NCI-H2196 (cell line): ENCODE data around the gene DCAF10.
A peak's percentile ranks its signal among the peaks of the same experiment; 100 is the strongest.
"Not testable (repeated sequence)": the region's sequence is repeated elsewhere in the genome, so short reads cannot be mapped to it uniquely, and the experiment has no call there.

ENCODE experiments used
- DNase-seq: peaks from one replicate; lab custom pipeline; 2025; ENCODE audit not compliant: unreplicated experiment; lab: John Stamatoyannopoulos, UW

Gene DCAF10

DNA sequence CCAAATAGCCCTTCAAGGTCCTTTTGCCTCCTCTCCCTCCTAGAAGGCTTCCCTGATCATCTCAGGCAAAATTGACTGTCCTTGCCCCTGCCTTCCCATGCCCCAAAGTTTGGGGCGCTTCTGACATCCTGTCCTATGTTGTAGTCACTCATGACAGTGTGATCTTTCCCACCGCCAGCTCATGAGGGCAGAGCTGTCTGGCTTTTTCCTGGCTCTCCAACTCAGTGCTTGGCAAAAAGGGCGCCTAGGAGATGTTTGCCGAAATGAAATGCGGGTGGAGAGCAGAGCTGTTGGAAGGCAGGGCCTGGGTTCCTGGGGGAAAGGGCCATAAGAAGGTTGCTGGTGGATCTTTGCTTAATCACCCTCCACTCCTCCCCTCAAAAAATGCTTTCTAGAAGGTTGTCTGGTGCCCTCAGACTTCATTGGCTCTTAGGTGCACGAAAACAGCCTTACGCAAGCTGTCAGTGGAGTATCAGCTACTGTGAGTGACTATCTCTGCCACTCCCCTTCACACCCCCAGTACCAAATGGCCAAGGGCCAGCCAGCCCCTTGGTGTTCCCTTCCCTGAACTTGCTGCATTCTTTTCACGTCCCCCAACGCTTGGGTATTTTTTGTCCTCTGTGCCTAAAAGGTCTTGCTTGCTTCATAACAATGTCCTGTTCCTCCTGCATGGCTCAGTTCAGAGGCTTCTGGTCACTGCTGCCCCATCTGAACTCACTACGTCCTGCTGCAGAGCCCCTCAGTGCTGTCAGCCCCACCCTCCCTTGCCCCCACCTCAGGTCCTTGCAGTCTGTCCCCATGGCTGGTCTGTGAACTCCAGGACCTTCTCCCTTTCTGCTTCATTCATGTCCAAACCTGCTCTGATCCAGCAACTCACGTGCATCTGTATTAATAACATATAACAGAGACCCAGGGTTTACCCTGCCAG is 106.0 kb downstream of the DCAF10 start:
- DNase-seq, result no peak

DNA sequence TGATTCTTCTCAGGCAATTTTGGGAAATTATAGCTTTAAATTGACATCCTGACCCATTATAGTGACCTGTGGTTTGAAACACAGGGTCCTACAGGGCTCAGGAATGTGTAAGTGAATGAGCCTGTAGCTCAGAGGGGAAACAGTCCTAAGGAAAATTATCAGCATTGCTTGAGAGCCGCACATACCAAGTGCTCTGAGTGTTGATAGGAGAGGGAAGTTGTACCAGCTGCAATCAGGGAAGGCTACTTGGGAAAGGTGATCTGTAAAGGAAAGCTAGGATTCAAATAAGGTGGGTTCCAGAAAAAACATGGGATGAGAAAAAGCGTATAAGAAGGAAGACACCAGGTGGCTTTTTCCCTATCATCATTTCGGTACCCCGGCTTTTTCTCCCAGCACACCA is 107.7 kb downstream of the DCAF10 start:
- DNase-seq, result no peak

DNA sequence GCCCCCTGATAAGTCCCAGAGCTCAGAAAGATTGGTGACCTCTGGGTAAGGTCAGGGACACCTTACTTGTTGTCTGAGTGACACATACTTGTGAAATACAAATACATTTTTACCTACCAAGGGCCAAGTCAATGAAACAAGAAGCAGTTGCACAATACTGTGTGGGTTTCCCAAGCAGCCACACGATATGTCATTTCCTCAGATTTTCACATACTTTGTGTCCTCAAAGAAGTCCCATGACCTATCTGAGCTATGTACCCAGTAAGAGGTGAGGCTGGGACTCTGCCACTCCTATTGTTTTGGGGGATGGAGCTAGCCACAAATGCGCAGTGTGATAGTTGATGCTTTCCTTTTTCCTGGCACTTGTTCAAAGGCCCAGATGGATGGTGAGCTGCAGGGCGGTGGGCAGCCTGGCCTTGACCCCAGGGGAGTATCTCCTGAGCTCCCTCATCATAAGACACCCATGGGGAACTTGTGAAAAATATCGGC is 108.1 kb downstream of the DCAF10 start:
- no peak for DNase-seq

DNA sequence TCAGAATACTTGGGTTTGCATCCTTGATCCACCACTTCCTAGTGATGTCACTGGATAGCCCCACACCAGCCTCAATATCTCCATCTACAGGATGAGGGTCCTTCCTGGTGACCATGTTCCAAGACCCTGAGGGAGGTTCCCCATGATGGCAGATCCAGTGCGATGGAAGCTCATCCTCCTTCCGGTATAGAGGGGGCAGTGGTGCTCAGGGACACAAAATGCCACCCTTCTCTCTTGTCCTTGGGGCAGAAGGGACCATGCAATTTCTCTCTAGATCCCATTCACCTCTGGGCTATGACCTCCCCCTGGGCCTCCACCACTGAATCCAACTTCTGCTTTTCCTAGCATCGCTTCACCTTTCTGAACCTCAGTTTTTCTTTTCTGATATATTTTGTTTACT is 108.7 kb downstream of the DCAF10 start:
- no peak for DNase-seq

DNA sequence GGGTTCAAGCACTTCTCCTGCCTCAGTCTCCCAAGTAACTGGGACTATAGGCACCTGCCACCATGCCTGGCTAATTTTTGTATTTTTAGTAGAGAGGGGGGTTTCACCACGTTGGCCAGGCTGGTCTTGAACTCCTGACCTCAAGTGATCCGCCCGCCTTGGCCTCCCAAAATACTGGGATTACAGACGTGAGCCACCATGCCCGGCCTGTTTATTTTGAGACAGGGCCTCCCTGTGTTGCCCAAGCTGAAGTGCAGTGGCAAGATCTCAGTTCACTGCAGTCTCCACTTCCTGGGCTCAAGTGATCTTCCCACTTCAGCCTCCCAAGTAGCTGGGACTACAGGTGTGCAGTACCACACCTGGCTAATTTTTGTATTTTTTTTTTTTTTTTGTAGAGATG is 109.2 kb downstream of the DCAF10 start:
- DNase-seq, result not testable (repeated sequence)

DNA sequence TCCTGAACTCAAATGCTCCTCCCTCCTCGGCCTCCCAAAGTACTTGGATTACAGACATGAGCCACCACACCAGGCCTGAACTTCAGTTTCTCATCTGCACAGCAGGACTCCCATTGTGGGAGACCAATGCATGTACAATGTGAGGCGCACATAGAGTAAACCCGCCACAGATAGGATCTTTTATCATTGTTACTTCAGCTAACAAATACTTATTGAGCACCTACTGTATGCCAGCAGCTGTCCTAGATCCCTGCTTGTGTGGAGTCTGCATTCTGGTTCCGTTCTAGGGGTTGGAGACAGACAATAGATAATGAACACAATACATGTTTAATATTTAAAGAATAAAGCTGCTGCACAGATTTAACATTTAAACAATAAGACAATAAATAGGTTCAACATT is 109.7 kb downstream of the DCAF10 start:
- no peak for DNase-seq

DNA sequence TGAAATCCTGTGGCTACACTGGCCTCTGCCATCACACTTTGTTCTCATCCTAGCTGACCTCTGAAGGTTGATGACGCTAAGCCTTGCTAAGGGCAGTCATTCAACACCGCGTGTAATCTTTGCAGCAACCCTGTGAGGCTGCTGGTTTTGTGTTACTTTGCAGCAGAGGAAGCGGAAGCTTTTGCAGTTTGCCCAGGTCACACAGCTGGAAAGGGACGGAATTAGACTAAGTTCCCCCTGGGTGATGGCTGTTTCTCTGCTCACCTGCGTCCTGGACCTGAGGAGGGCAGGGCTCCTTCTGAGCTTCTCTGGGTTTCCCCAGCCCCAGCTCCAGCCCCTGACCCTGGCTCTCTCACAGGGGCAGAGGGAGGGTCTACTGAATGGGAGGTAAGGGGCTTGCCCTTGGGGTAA is 110.7 kb downstream of the DCAF10 start:
- no peak for DNase-seq

DNA sequence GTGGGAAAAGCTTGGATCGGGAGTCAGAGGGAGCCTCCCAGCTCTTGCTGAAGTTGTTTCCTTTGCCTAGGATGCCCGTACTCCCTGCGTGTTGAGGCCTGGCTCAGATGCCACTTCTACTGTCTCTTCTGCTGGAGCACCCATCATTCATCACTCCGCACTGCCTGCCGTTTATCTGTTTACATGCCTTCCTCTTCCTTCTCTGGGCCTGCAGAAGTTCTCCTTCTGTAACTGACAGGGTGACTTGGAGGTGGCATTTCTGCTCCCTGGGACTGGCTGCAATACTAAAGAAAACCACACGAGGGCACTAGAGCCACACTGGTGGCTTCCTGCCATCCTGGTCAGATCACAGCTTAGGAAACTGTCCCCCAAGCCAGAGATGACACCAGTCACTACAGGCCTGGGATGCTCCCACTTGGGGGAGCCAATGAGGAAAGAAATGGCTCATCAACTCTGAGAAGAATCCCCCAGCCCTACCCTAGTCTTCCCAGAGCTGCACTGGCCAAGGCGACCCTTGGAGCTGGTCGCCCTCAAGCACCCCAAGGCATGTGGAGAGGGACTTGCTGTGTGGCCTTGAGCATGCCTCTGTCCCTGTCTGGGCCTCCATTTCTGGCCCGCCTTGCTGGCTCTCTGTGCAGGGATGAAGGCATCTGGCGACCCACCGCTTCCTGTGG is 113.0 kb downstream of the DCAF10 start:
- peak; percentile 82 for DNase-seq

DNA sequence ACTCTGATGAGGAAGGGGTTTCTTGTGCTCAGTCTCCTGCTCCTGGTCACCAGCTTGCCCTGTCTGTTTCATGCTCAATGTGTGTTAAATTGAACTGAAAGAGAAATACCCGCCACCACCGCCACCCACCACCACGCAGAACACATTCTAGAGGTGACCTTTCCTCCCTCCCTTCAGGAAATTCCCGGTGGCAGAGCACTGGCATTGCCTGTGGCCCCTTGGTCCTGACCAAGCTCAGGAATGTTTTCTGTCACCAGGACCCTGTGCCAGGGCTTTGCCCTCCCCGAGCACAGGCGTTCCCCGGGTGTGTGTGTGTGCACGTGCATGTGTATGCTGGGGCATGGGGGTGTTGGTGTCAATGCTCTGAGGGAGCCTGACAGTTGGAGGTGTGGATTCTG is 113.6 kb downstream of the DCAF10 start:
- DNase-seq, result no peak

DNA sequence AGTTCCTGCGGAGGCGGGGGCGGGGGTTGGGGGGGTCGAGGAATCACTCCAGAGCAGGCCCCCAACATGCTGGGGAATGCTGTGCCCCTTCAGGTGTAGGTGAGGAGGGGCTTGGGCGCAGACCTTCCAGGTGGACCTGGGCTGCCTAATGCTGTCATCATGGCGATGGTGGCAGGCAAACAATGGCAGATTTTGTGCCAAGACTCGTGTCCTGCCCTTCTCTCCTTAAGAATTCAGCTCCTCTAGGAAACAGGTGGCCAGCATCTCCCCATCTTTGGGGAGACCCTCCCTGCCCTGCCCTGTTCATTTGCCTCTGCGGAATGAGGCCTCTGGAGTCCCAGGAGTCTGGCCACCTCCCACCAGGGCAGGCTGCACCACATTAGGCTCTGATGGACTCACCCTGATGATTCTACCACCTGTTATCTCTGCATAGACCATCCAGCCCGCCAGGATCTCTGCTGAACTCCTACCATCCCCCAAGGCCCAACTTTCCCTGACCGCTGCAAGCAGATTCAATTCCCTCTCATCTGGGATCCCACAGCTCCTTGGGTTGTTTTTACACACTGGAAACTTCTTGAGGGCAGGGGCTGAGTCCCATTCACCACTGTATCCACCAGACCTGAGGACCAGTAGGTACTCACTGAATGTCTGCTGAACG is 114.2 kb downstream of the DCAF10 start:
- DNase-seq, result no peak

DNA sequence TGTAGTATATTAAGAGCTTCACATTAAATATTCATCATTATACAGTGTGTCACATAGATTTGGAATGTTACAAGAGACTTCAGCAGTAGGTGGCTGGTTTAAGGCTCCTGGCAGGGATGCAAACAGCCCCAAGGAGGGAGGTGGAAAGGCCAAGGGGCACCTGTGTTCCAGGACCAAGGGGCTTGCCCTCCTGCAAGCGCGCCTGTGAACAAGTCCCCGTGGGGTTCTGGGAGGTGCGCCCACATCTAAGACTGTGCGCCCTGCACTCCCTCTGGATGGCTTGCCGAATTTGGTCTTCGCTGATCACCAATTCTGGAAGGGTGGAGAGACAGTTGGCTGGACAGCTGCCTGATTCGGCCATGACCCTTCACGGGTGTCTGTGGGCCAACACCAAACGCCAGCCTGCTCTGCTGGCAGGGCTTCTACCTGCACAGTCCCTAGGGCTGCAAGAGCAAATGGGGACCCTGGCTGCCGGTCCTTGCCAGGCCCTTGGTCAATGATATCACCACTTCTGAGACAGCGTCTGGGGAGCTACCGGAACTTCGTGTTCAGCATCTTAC is 115.4 kb downstream of the DCAF10 start:
- no peak for DNase-seq

DNA sequence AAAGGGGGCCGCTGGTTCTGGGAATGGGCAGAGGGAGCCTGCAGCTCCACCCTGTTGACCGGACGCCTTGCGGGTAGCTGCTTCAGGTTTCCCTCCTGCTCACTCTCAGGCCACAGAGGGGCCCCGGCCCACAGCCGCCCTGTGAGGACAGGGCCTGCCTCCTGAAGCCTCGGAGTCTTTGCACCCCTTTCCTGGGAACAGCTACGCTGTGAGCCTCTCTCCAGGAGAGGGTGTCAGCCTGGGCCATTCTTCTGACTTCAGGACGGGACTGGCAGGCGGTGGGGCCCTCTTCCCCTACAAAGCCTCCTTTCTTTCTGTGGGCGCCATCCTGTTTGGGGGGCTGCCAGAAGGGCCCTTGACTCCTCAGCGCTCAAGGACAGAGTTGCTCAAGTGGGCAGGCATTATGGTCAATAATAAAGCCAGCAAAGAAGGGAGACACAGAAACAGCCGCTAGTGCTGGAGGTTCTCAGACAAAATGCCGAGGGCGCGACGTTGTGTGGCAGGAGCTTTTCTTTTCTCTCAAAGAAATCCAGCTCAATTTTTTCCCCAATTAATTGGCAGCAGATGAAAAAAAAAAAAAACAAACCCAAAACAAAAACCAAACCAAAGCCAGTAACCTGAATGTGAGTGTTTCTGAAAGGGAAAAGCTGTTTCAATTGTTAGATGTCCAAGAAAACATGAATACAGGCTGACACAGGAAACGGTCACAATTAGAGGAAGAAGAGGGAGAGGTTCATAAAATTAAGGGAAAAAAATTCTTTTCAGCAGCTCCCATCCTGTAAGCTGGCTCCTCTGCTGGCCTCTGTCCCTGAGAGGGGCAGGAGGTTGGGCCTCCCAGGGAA is 116.1 kb downstream of the DCAF10 start:
- DNase-seq, result no peak
